Fibroblast of skin of right quadriceps (primary cell): ENCODE data around the gene FAM13A.
"Not testable (repeated sequence)": the region's sequence is repeated elsewhere in the genome, so short reads cannot be mapped to it uniquely, and the experiment has no call there.

ENCODE experiments used
- DNase-seq: peaks from one replicate; pipeline ENCODE4 v3.0.0-alpha.2; 2013

Gene FAM13A

GRCh38 chr4:89056953-89057398 is at the start of gene FAM13A:
TSS of gene FAM13A (minus strand) at chr4:89057185. CDS start at chr4:89056964, 221 bp downstream.
- peak; percentile 92 for DNase-seq

- DNase-seq, result no peak
These were observed 48.7 kb upstream of the FAM13A start for GRCh38 chr4:89105726-89106125.

GRCh38 chr4:89101256-89102161 is 44.5 kb upstream of the FAM13A start:
- no peak for DNase-seq

- no peak for DNase-seq
These were observed 43.9 kb upstream of the FAM13A start for GRCh38 chr4:89100853-89101252.

GRCh38 chr4:89099471-89099870 is 42.5 kb upstream of the FAM13A start:
- no peak for DNase-seq

- no peak for DNase-seq
These were observed 42.0 kb upstream of the FAM13A start for GRCh38 chr4:89099034-89099433.

GRCh38 chr4:89078300-89078699 is 21.3 kb upstream of the FAM13A start:
- no peak for DNase-seq

GRCh38 chr4:89077761-89078160 is 20.8 kb upstream of the FAM13A start:
- no peak for DNase-seq

GRCh38 chr4:89072921-89073320 is 15.9 kb upstream of the FAM13A start:
- DNase-seq, result no peak

- no peak for DNase-seq
These were observed 14.3 kb upstream of the FAM13A start for GRCh38 chr4:89071311-89071710.

GRCh38 chr4:89070041-89070440 is 13.1 kb upstream of the FAM13A start:
- DNase-seq, result no peak

GRCh38 chr4:89069481-89069880 is 12.5 kb upstream of the FAM13A start:
- no peak for DNase-seq

- peak; percentile 24 for DNase-seq
These were observed 10.4 kb upstream of the FAM13A start for GRCh38 chr4:89067417-89067816.

GRCh38 chr4:89064848-89065247 is 7.9 kb upstream of the FAM13A start:
- peak; percentile 22 for DNase-seq

GRCh38 chr4:89057844-89058243 is 859 bp upstream of the FAM13A start:
- not testable (repeated sequence) for DNase-seq

GRCh38 chr4:89056292-89056952 is 563 bp downstream of the FAM13A start:
- DNase-seq, result no peak

GRCh38 chr4:89055157-89056080 is 1.6 kb downstream of the FAM13A start:
- no peak for DNase-seq

GRCh38 chr4:89054627-89055026 is 2.4 kb downstream of the FAM13A start:
- no peak for DNase-seq

- DNase-seq, result no peak
These were observed 7.1 kb downstream of the FAM13A start for GRCh38 chr4:89049853-89050252.

- no peak for DNase-seq
These were observed 7.9 kb downstream of the FAM13A start for GRCh38 chr4:89048906-89049601.

GRCh38 chr4:89044147-89044900 is 12.7 kb downstream of the FAM13A start:
- no peak for DNase-seq

- DNase-seq, result no peak
These were observed 14.9 kb downstream of the FAM13A start for GRCh38 chr4:89042055-89042454.
